Effector CD4-positive, alpha-beta T cell (primary cell): Measurements from ENCODE around the gene ADAMTS14.

ENCODE experiments used
- DNase-seq: peaks from one replicate; pipeline ENCODE4 v3.0.0-alpha.2; 2020

The ADAMTS14 gene

DNA sequence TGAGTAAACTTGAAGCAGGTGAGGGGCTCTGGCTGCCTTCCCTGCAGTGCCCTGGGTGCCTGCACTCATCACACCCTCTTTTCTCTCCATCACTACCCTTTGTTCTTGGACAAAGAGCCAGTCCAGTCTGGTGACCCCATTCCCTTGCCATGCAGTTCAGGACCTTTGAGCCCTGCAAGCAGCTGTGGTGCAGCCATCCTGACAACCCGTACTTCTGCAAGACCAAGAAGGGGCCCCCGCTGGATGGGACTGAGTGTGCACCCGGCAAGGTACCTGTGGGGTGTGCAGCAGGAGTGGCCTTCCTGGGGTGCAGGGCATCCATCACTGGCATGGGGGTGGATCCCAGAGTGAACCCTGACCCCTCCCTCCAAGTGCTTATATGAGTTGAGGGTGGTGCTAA, 64.2 kb downstream of the ADAMTS14 start:
- no peak for DNase-seq

- DNase-seq, result no peak
Observed at GRCh38 chr10:70737250-70737649, 64.9 kb downstream of the ADAMTS14 start.

- no peak for DNase-seq
Observed at GRCh38 chr10:70738006-70738760, 65.9 kb downstream of the ADAMTS14 start.

- no peak for DNase-seq
Observed at GRCh38 chr10:70738761-70739121, 66.4 kb downstream of the ADAMTS14 start.

DNA sequence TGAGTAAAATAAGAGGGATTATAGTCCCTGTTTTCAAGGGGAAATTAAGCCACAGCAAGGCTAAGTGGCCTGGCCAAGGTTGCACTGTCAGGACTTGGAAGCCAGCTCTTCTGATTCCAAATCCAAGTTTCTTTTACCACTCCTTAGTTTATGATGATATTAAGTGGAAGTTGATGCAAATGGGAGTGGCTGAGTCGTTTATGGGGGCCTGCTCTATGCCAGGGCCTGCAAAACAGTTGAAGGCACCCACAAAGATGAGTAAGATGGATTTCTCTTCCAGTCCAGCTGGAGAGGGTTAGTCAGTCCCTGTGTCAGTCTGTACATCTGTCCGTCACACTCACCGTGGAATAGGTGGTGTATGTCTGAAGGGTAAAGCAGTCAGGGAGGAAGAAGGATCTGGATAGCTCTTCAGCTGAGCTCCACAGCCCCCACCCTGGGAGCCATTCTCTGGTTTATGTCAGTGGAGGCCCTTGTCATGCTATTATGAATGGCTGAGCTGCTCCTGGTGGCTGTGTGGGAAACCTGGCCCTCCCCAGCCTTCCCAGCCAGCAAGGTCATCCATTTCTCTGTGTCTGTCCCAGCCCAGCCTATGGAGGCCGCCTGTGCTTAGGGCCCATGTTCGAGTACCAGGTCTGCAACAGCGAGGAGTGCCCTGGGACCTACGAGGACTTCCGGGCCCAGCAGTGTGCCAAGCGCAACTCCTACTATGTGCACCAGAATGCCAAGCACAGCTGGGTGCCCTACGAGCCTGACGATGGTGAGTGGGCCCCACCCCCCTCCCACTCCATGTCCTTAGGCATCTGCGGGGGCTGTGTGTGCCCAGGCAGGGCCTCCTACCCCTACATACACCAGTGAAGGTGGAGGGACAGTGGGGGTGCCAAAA, 68.3 kb downstream of the ADAMTS14 start:
- no peak for DNase-seq

GRCh38 chr10:70742537-70743429, 70.5 kb downstream of the ADAMTS14 start:
- DNase-seq, result no peak

GRCh38 chr10:70743430-70743788, 71.1 kb downstream of the ADAMTS14 start:
- DNase-seq, result no peak

DNA sequence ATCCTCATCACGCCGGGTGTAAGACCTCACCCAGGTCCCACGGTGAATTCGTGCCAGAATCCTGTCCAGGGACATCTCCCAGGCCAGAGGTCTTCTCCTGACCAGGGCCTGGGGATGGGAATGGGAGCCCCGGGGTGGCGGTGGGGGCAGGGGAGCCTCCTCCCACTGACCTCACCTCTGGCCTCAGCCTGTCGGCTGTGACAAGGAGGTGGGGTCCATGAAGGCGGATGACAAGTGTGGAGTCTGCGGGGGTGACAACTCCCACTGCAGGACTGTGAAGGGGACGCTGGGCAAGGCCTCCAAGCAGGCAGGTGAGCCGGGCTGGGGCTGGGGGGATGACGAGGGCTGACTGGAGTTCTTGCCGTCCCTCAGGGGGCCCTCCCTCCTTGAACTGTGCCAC, 71.6 kb downstream of the ADAMTS14 start:
- no peak for DNase-seq

DNA sequence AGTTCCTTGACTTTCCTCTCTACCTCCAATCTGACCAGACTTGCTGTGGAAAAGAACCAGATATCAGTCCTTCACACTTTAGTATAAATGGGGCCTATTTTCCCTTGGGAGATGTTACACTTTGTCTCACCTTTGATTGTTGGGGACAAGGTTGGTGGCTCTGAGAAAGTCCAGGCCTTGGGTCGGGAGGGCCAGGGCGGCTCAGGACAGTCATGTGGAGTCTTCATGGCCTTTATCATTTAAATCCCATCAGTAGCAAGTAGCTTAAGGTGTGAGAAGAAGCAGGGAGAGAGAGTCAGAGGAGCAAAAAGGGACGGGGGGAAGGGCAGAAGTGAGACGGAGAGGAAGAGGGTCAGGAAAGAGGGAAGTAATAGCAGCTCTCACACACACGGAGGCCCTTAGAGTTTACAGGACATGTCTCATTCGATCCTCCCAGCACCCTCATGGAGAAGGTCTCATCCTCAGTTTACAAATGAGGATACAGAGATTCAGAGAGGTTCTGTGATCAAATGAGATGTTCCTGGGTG, 72.4 kb downstream of the ADAMTS14 start:
- DNase-seq, result no peak

DNA sequence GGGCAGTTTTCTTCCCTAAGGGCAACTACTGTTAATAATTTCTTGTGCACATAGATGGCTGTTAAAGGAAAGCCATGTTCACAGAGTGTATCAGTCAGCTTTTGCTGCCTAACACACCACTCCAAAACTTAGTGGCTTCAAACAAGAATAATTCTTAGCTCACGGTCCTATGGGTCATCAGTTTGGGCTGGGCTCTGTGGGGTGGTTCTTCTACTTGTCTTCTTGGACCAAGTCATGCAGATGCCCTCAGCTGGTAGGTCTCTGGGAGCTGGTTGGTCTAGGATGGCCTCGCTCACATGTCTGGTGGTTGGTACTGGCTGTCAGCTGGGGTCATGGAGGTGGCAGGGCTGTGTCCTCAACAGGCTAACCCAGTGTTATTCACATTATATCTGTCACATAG, 73.2 kb downstream of the ADAMTS14 start:
- DNase-seq, result no peak

- DNase-seq, result no peak
Observed at GRCh38 chr10:70747192-70747965, 75.1 kb downstream of the ADAMTS14 start.

GRCh38 chr10:70748305-70748704, 76.0 kb downstream of the ADAMTS14 start:
- no peak for DNase-seq

- DNase-seq, result no peak
Observed at GRCh38 chr10:70748801-70749573, 76.7 kb downstream of the ADAMTS14 start.

DNA sequence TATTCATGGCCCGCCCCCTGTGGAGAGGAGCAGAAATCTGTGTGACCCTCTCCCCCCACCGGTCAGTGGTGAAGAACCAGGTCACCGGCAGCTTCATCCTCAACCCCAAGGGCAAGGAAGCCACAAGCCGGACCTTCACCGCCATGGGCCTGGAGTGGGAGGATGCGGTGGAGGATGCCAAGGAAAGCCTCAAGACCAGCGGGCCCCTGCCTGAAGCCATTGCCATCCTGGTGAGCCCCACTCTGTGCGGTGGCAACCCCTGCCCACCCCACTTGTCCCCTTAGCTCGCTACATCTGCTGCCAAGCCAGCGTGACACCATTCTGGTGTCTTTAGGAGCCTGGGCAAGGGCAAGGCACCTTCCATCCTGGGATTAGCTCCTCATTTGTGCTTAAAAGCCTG, 77.5 kb downstream of the ADAMTS14 start:
- no peak for DNase-seq

- DNase-seq, result no peak
Observed at GRCh38 chr10:70750156-70750703, 77.9 kb downstream of the ADAMTS14 start.

- DNase-seq, result no peak
Observed at GRCh38 chr10:70751356-70751755, 79.0 kb downstream of the ADAMTS14 start.

DNA sequence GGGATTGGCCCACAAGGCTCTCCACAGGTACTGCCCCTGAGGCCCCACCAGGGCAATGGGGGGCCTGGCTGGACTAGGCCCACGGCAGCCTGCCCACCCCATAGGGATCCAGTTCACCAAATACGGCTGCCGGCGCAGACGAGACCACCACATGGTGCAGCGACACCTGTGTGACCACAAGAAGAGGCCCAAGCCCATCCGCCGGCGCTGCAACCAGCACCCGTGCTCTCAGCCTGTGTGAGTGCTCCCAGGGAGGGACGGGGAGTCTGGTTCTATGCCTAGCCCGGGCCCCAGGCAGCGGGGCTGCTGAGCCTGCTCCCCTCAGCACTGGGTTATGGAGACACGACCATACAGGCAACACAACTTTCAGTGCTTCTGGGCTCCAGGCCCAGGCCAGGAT, 79.7 kb downstream of the ADAMTS14 start:
- no peak for DNase-seq

- DNase-seq, result no peak
Observed at GRCh38 chr10:70752571-70752970, 80.3 kb downstream of the ADAMTS14 start.

DNA sequence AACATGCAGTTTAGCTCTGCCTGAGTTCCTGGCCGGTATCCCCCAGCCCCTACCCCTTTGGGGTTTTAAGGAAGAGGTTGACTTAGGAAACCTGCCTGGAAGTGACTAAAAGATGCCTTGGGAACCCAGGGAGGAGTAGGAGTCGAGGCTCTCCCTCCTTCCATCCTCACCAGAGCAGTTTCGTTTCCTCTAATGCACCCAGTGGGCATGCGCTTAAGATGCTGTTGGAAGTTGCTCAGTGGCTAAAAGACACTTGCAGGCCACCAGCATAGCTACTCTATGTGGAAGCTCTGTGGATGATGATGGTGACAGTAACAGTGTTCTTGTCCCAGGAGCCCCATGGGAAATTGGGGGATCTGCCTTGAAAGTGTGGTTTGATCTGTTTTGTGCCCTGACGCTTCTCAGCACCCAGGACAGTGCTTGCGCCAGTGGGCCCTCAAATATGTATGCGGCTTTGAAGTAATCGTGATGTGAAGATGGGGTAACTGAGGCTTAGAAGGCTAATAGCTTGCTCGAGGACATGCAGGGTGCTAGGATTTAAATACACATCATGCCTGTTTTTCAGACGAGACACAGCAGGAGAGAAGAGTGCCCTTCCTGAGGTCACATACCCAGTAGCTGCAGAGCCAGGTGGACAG, 80.8 kb downstream of the ADAMTS14 start:
- DNase-seq, result no peak

DNA sequence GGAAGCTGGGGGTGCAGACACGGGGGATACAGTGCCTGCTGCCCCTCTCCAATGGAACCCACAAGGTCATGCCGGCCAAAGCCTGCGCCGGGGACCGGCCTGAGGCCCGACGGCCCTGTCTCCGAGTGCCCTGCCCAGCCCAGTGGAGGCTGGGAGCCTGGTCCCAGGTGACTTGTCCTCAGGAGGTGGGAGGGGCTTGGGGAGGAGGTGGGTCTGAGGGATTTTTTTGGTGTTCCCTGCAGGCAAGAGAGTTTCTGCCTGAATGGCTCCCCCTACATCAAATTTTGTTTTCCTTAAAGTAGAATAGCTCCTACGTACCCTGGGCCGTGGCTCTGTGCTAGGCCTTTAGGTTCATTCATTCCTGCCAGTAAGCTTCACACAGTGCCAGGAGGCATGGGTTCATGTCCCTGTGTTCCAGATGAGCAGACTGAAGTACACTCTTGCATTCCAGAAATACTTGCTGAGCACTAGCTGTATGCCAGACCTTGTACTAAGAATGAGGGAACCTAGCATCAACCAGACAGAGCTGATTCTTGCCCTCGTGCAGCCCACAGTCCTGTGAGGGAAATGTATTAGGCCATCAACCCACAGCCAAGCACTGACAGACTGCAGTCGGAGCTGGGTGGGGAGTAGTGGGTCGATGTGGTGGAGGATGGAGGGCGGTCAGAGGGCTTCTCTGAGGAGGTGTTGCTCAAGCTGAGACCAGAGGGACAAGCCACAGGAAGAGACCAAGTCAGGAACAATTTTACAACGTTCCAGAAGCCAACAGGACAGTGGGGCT, 81.7 kb downstream of the ADAMTS14 start:
- no peak for DNase-seq
